Stimulated activated CD8-positive, alpha-beta memory T cell treated with anti-CD3 and anti-CD28 coated beads, Interleukin-12 subunit alpha, Interleukin-12 subunit beta, amount 100 ng/mL, for 24 hours (primary cell): ENCODE measurements around the gene CD19.
"Not testable (repeated sequence)": the region's sequence is repeated elsewhere in the genome, so short reads cannot be mapped to it uniquely, and the experiment has no call there.

Source experiments
- DNase-seq: peaks from one replicate; pipeline ENCODE4 v3.0.0-alpha.2; 2020; ENCODE audit errors: extremely low read depth

Gene CD19

GRCh38 chr16:28910086-28911031, 21.4 kb upstream of the CD19 start:
- DNase-seq, result no peak

DNA sequence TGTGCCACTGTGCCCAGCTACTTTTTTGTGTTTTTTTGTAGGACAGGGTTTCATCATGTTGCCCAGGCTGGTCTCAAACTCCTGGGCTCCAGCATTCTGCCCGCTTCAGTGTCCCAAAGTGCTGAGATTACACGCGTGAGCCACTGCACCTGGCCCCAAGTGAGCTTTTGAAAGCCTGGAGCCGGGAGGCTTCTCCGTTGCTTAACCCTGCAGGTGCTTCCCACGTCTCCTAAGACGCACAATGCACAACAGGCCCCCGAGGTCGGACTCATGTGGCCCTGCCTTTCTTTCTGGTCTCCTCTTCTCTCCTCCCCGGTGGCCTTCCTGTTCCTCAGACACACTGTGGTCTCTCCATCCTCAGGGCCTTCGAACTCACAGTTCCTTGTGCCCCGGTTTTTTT, 19.2 kb upstream of the CD19 start:
- DNase-seq, result no peak

GRCh38 chr16:28913946-28914724, 17.6 kb upstream of the CD19 start:
- no peak for DNase-seq

GRCh38 chr16:28915181-28915580, 16.6 kb upstream of the CD19 start:
- DNase-seq, result no peak

- no peak for DNase-seq
Observed at GRCh38 chr16:28917095-28917494, 14.7 kb upstream of the CD19 start.

DNA sequence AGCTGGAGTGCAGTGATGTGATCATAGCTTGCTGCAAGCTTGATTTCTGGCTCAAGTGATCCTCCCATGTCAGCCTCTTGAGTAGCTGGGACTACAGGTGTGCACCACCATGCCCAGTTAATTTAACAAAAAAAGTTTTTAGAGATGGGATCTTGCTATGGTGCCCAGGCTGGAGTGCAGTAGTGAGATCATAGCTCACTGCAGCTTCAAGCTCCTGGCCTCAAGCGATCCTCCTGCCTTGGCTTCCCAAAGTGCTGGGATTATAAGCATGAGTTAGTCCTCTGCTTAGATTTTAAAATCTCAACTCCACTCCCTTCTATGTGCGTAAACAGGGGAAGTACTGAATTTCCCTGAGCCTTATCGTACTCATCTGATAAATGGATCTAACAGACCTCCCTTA, 13.1 kb upstream of the CD19 start:
- DNase-seq, result no peak

DNA sequence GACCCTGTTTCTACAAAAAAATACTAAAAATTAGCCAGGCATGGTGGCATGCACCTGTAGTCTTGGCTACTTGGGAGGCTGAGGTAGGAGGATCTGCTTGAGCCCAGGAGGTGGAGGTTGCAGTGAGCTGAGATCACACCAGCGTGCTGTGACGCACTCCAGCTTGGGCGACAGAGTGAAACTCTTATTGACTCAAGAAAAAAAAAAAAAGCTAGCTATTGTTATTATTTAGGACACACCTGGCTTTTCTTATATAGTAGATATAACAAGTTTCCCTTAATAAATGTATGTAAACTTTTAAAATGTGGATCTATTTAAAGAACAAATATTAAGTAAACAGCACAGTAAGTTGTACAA, 8.6 kb upstream of the CD19 start:
- DNase-seq, result no peak

- no peak for DNase-seq
Observed at GRCh38 chr16:28923652-28924398, 7.9 kb upstream of the CD19 start.

GRCh38 chr16:28924399-28924761, 7.4 kb upstream of the CD19 start:
- DNase-seq, result no peak

DNA sequence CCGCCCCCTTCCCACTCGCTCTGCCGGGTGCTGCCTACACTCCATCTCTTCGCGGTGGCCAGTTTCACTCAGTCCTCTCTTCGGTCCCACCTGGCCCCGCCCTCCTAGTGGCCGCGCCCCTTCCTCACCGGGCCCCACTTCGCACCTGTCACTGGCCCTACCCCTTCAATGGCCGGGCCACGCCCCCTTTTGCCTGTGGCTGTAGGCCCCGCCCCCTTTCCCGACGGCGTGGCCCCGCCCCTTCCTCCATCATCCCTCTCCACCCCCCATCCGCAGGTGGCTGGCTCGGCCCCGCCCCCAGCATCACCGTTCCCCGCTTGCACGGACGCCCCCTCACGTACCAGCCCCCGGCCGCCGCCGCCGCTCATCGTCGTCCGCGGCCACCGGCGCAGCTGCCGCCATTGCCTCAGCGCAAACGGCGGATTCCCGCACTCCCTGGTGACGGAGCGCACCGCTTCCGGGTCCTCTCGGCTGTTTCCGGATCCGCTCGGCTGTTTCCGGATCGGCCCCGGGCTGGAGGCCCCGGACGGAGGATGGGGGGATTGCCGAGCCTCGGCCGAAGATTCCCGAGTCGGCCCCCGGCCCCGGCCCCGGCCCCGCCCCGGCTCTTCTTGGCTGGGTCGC, 6.9 kb upstream of the CD19 start, which contains the start of gene RABEP2:
Gene RABEP2, minus strand, starts transcription at position 477 of the 624 bp plus-strand sequence. Its CDS starts 75 bp downstream, at position 402.
- DNase-seq, result peak; percentile 86

- peak; percentile 57 for DNase-seq
Observed at GRCh38 chr16:28925386-28926228, 6.2 kb upstream of the CD19 start.

GRCh38 chr16:28926284-28926683, 5.5 kb upstream of the CD19 start:
- not testable (repeated sequence) for DNase-seq

GRCh38 chr16:28927815-28928214, 4.0 kb upstream of the CD19 start:
- no peak for DNase-seq

DNA sequence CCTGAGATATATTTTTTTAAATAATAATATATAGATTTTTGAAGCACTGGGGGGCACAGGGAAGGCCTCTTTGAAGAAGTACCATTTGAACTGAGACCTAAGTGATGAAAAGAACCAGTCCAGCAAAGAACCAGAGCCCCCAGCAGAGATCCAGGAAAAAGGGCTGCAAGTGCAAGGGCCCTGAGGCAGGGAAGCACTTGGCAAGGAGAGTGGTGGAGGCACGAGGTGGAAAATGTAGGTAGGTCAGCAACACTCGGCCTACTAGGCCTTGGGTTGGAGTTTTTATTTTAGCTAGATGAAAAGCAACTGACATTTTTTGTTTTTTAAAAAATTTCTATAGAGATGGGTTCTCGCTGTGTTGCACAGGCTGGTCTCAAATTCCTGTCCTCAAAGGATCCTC, 1.6 kb upstream of the CD19 start:
- DNase-seq, result no peak

GRCh38 chr16:28930652-28931051, 1.1 kb upstream of the CD19 start:
- DNase-seq, result no peak

DNA sequence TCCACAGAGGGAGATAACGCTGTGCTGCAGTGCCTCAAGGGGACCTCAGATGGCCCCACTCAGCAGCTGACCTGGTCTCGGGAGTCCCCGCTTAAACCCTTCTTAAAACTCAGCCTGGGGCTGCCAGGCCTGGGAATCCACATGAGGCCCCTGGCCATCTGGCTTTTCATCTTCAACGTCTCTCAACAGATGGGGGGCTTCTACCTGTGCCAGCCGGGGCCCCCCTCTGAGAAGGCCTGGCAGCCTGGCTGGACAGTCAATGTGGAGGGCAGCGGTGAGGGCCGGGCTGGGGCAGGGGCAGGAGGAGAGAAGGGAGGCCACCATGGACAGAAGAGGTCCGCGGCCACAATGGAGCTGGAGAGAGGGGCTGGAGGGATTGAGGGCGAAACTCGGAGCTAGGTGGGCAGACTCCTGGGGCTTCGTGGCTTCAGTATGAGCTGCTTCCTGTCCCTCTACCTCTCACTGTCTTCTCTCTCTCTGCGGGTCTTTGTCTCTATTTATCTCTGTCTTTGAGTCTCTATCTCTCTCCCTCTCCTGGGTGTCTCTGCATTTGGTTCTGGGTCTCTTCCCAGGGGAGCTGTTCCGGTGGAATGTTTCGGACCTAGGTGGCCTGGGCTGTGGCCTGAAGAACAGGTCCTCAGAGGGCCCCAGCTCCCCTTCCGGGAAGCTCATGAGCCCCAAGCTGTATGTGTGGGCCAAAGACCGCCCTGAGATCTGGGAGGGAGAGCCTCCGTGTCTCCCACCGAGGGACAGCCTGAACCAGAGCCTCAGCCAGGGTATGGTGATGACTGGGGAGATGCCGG, 769 bp downstream of the CD19 start:
- DNase-seq, result no peak

DNA sequence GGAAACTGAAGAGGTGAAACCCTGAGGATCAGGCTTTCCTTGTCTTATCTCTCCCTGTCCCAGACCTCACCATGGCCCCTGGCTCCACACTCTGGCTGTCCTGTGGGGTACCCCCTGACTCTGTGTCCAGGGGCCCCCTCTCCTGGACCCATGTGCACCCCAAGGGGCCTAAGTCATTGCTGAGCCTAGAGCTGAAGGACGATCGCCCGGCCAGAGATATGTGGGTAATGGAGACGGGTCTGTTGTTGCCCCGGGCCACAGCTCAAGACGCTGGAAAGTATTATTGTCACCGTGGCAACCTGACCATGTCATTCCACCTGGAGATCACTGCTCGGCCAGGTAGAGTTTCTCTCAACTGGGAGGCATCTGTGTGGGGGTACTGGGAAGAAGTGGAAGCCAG, 1.4 kb downstream of the CD19 start:
- no peak for DNase-seq

DNA sequence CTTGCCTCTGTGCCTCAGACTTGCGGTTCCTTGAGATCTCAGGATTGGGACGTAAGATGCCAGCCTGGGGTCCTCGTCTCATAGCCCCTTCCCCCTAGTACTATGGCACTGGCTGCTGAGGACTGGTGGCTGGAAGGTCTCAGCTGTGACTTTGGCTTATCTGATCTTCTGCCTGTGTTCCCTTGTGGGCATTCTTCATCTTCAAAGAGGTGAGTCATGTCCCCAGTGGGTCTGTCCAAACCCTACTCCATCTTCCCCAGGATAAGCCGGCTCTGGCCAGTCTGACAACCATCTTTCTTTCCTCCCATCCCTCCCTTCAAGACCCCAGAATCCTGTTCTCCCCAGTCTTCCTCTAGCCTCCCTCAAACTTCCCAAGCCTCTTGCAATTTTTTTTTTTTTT, 3.6 kb downstream of the CD19 start:
- DNase-seq, result no peak

DNA sequence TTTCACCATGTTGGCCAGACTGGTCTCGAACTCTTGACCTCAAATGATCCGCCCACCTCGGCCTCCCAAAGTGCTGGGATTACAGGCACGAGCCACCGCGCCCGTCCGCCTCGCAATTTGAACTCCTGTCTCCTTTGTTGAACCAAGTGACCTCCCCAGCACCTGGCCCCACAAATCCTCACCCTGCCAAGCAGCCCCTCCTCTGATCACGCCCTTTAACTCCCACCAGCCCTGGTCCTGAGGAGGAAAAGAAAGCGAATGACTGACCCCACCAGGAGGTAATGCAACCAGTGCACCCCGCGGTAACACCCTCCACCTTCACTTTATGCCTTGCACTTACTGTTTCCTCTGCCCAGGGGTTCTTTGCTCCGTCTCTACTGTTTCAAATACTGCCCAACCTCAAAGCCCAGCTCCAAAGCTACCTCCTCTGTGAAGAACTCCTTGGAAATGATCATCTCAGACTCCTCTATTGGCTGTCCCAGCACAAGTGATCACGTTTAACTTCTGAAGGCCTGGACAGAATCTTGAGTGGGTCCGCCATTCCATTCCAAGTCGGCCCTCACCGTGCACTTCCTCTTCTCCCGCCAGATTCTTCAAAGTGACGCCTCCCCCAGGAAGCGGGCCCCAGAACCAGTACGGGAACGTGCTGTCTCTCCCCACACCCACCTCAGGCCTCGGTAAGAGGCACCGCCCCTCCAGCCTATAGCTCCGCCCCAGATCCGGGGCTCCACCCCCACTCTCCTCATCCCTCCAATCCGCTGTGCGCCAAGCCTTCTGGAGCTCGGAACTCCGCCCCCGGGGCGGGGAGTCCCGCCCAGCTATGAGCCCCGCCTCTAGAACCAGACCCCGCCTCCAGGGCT, 4.4 kb downstream of the CD19 start:
- peak; percentile 56 for DNase-seq
